ENCODE measurements around the gene ERMARD.

GRCh38 chr6:169811521-169812256 is 60.3 kb downstream of the ERMARD start:
- TF ChIP-seq CTCF (IDR thresholded peaks at IDR 0.05) (no peak), ZFX (IDR thresholded peaks at IDR 0.05; ENCODE audit: borderline replicate concordance) (no peak)
